Osteocyte (in vitro differentiated cells): ENCODE data around the gene CDKN3. TPM values are rescaled to one million over a fixed set of nuclear protein-coding genes. Genes with fewer than 3 reads are reported as not detected.
"Not testable (repeated sequence)": the region's sequence is repeated elsewhere in the genome, so short reads cannot be mapped to it uniquely, and the experiment has no call there.

Source experiments
- DNase-seq: peaks from one replicate; pipeline ENCODE4 v3.0.0; 2021; ENCODE audit warnings: mixed read lengths; ENCODE audit not compliant: unreplicated experiment; ENCODE audit errors: extremely low spot score
- H3K27ac Mint-ChIP-seq: one replicate; pipeline ENCODE4 v1.8.0; 2021; ENCODE audit warnings: mild to moderate bottlenecking, mixed read lengths; ENCODE audit not compliant: unreplicated experiment
- H3K27me3 Mint-ChIP-seq: one replicate; pipeline ENCODE4 v1.8.0; 2021; ENCODE audit warnings: mixed read lengths; ENCODE audit not compliant: unreplicated experiment
- H3K36me3 Mint-ChIP-seq: one replicate; pipeline ENCODE4 v1.8.0; 2021; ENCODE audit warnings: mixed read lengths; ENCODE audit not compliant: unreplicated experiment
- H3K4me1 Mint-ChIP-seq: one replicate; pipeline ENCODE4 v1.8.0; 2021; ENCODE audit warnings: mixed read lengths; ENCODE audit not compliant: unreplicated experiment
- H3K4me3 Mint-ChIP-seq: one replicate; pipeline ENCODE4 v1.8.0; 2021; ENCODE audit warnings: mild to moderate bottlenecking, moderate library complexity, mixed read lengths; ENCODE audit not compliant: unreplicated experiment
- H3K9me3 Mint-ChIP-seq: one replicate; pipeline ENCODE4 v1.8.0; 2021; ENCODE audit warnings: mixed read lengths; ENCODE audit not compliant: unreplicated experiment
- CTCF ChIP-seq: fragments of 200-600 bp; sonication (generic); IDR thresholded peaks from 2 replicates; pipeline ENCODE4 v1.5.0; 2021; ENCODE audit warnings: antibody characterized with exemption, mild to moderate bottlenecking, moderate library complexity
- total RNA-seq: library from RNA; stranded (reverse); gene quantifications from 2 replicates; pipeline ENCODE4 v1.2.1, GENCODE V29; 2021

The CDKN3 gene
- total RNA-seq, 1 donor from 2014 or later, result 8.5 TPM

GRCh38 chr14:54369343-54369742, 27.5 kb upstream of the CDKN3 start:
- Mint-ChIP-seq H3K4me1 (peaks cover 20% of the 10 kb centered on the region), H3K27ac (no peak overlapping the region), H3K27me3 (no peaks in the 10 kb centered on the region), H3K4me3 (no peak overlapping the region), H3K9me3 (no peaks in the 10 kb centered on the region), H3K36me3 (no peaks in the 10 kb centered on the region)
- no peak for DNase-seq
- TF ChIP-seq CTCF, result no peak

GRCh38 chr14:54370323-54371198, 26.2 kb upstream of the CDKN3 start:
- no peak for DNase-seq
- Mint-ChIP-seq H3K4me3 (no peak overlapping the region), H3K36me3 (no peaks in the 10 kb centered on the region), H3K27me3 (no peaks in the 10 kb centered on the region), H3K9me3 (no peaks in the 10 kb centered on the region), H3K4me1 (peaks cover 11% of the 10 kb centered on the region), H3K27ac (no peak overlapping the region)
- TF ChIP-seq CTCF, result no peak

GRCh38 chr14:54374117-54374884, 22.5 kb upstream of the CDKN3 start:
- Mint-ChIP-seq H3K4me1 (no peaks in the 10 kb centered on the region), H3K4me3 (no peak overlapping the region), H3K36me3 (no peaks in the 10 kb centered on the region), H3K9me3 (no peaks in the 10 kb centered on the region), H3K27me3 (peaks cover 9% of the 10 kb centered on the region), H3K27ac (no peak overlapping the region)
- TF ChIP-seq CTCF, result no peak
- no peak for DNase-seq

GRCh38 chr14:54377501-54377900, 19.3 kb upstream of the CDKN3 start:
- DNase-seq, result no peak
- Mint-ChIP-seq H3K4me1 (no peaks in the 10 kb centered on the region), H3K36me3 (no peaks in the 10 kb centered on the region), H3K27me3 (peaks cover 18% of the 10 kb centered on the region), H3K9me3 (no peaks in the 10 kb centered on the region), H3K4me3 (no peak overlapping the region), H3K27ac (no peak overlapping the region)
- no peak for TF ChIP-seq CTCF

GRCh38 chr14:54378893-54379292, 17.9 kb upstream of the CDKN3 start:
- not testable (repeated sequence) for H3K9me3 Mint-ChIP-seq, H3K4me3 Mint-ChIP-seq

GRCh38 chr14:54380558-54380957, 16.2 kb upstream of the CDKN3 start:
- not testable (repeated sequence) for H3K9me3 Mint-ChIP-seq, H3K4me1 Mint-ChIP-seq

More at GRCh38 chr14:54378893-54379292, 17.9 kb upstream of the CDKN3 start:
- peaks cover 18% of the 10 kb centered on the region for H3K27me3 Mint-ChIP-seq
- DNase-seq, H3K4me1 Mint-ChIP-seq, H3K27ac Mint-ChIP-seq, H3K36me3 Mint-ChIP-seq: not testable (repeated sequence)

More at GRCh38 chr14:54380558-54380957, 16.2 kb upstream of the CDKN3 start:
- not testable (repeated sequence) for H3K36me3 Mint-ChIP-seq, H3K27ac Mint-ChIP-seq, DNase-seq, H3K4me3 Mint-ChIP-seq
- H3K27me3 Mint-ChIP-seq, result peaks cover 24% of the 10 kb centered on the region
